ENCODE measurements around the gene RTN4. TPM values are rescaled to one million over a fixed set of nuclear protein-coding genes. Genes with fewer than 3 reads are reported as not detected.

RTN4 gene
- total and polyA plus RNA-seq, 7 donors, result 168 to 542 (median 289) TPM

DNA sequence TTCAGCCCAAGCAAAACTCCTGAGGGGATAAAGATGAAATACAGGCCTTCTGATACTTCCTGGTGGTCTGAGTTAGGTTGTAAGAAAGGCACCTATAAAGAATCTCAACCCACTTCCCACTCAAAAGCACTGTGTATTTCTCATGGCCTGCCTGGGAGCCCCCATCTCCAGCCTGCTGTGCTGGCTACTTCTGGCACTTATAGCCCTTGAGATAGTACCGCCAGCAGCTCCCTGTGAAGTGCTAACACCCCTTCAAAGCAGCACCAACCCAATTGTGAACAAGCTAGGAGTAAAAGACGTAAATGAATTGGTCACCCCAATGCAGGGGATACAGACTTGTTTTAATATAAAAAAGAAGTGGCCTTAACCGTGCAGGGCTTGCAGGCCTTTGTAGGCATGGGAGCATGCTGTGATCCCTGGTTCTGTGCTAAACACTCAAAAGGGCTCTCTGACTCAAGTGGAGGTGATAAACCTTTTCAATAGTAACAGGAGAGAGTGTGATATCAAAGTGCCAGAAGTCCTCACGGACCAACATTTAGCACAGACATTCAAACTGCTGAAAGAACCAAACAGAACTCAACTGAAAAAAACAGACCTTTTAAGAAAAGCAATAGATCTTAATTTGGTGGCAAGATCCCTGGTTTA, 80.8 kb downstream of the RTN4 start:
- TF ChIP-seq, protein P1, sequence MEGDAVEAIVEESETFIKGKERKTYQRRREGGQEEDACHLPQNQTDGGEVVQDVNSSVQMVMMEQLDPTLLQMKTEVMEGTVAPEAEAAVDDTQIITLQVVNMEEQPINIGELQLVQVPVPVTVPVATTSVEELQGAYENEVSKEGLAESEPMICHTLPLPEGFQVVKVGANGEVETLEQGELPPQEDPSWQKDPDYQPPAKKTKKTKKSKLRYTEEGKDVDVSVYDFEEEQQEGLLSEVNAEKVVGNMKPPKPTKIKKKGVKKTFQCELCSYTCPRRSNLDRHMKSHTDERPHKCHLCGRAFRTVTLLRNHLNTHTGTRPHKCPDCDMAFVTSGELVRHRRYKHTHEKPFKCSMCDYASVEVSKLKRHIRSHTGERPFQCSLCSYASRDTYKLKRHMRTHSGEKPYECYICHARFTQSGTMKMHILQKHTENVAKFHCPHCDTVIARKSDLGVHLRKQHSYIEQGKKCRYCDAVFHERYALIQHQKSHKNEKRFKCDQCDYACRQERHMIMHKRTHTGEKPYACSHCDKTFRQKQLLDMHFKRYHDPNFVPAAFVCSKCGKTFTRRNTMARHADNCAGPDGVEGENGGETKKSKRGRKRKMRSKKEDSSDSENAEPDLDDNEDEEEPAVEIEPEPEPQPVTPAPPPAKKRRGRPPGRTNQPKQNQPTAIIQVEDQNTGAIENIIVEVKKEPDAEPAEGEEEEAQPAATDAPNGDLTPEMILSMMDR (IDR thresholded peaks at IDR 0.05), result no peak
- H3K27ac ChIP-seq, result peak overlapping the region; percentile 95
- ATAC-seq (peak in 1 of 4 donors; percentile 30), DNase-seq (no peak)
- intact Hi-C loops (cut with DNase I), result no loop called here
- 44 to 61% (median 46%) methylated on average over 4 of the region's 4 CpGs for WGBS, 3 donors
- no peak overlapping the region for H3K4me3 ChIP-seq
- peaks cover 71% of the 10 kb centered on the region for H3K4me1 ChIP-seq
- peaks cover 0 to 23% of the 10 kb centered on the region in 2 donors for H3K36me3 ChIP-seq (ENCODE audit: insufficient read depth in 1 of 2, low read depth in 1 of 2)
- H3K9me3 ChIP-seq, result no peaks in the 10 kb centered on the region
- no peaks in the 10 kb centered on the region for H3K27me3 ChIP-seq (ENCODE audit: insufficient read depth in 3 of 3, low read length in 2 of 3)

- TF ChIP-seq, protein P1 (IDR thresholded peaks at IDR 0.05), result no peak
- WGBS, 3 donors, result 15 to 34% (median 29%) methylated on average over 10 of the region's 10 CpGs
- ATAC-seq (peak; percentile 87 to 93 (median 88)), DNase-seq (peak; percentile 41 to 67)
- peak overlapping the region; percentile 95 for H3K27ac ChIP-seq
- H3K4me3 ChIP-seq, result peak overlapping the region; percentile 16
- no peaks in the 10 kb centered on the region for H3K27me3 ChIP-seq (ENCODE audit: insufficient read depth in 3 of 3, low read length in 2 of 3)
- peaks cover 0 to 23% of the 10 kb centered on the region in 2 donors for H3K36me3 ChIP-seq (ENCODE audit: insufficient read depth in 1 of 2, low read depth in 1 of 2)
- no peaks in the 10 kb centered on the region for H3K9me3 ChIP-seq
- intact Hi-C loops (cut with DNase I), result loop anchor here in 1 of 2 donors (1.0 kb wide), 1 partner anchor 22 kb away; no protein-coding TSS in a partner anchor
- H3K4me1 ChIP-seq, result peaks cover 64% of the 10 kb centered on the region
These were observed 81.6 kb downstream of the RTN4 start for GRCh38 chr2:54968561-54969218.

DNA sequence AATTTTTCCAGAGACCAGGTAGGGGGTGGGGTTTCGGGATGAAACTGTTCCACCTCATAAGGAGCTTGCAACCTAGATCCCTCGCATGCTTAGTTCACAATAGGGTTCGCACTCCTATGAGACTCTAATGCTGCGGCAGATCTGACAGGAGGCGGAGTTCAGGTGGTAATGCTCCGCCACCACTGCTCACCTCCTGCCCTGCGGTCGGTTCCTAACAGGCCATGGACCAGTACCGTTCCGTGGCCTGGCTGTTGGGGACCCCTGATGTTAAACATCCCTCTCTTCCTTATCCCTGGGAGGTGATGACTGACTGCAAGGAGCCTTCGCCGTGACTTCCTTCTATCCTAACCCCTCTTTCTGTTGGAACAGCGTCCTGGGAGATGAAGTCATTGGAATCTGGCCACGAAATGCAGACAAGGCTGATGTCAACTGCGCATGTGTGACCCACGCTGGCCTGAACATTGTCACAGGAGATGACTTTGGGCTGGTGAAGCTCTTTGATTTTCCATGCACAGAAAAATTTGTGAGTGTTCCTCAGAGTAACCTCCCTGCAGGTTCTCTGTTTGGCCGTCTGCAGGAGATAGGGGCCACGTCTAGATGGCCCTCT, 82.4 kb downstream of the RTN4 start:
- H3K27me3 ChIP-seq (ENCODE audit: insufficient read depth in 3 of 3, low read length in 2 of 3), result no peaks in the 10 kb centered on the region
- intact Hi-C loops (cut with DNase I), result loop anchor here in 1 of 2 donors (1.0 kb wide), 1 partner anchor 22 kb away; no protein-coding TSS in a partner anchor
- peaks cover 62% of the 10 kb centered on the region for H3K4me1 ChIP-seq
- H3K9me3 ChIP-seq, result no peaks in the 10 kb centered on the region
- H3K27ac ChIP-seq, result peak overlapping the region; percentile 95
- 71 to 82% (median 79%) methylated on average over 18 of the region's 18 CpGs for WGBS, 3 donors
- DNase-seq (no peak), ATAC-seq (peak; percentile 0 to 43 (median 26))
- TF ChIP-seq, protein P1 (IDR thresholded peaks at IDR 0.05), result no peak
- peaks cover 0 to 23% of the 10 kb centered on the region in 2 donors for H3K36me3 ChIP-seq (ENCODE audit: insufficient read depth in 1 of 2, low read depth in 1 of 2)
- H3K4me3 ChIP-seq, result peak overlapping the region; percentile 16

DNA sequence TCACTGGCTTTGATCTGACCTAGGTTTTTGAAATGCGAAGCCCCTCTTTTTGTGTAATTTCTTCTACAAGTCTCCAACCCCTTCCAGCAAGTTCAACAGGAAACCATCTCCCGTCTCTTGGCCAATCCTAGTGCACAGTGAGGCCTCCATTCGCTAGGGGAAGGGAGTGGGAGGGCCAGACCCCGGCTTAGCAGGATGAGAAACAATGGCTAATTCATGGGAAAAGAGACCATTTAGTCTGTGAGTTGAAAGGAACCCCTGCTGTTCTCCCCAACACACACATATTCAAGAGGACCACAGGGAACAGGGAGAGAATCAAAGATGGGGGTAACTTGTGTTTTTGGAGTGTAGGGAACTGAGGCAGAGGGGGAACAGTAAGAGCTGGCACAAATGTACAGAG, 83.0 kb downstream of the RTN4 start:
- 75 to 81% (median 78%) methylated on average over 4 of the region's 4 CpGs for WGBS, 3 donors
- DNase-seq (no peak), ATAC-seq (no peak)
- peaks cover 0 to 20% of the 10 kb centered on the region in 2 donors for H3K36me3 ChIP-seq (ENCODE audit: insufficient read depth in 1 of 2, low read depth in 1 of 2)
- no peak overlapping the region for H3K4me3 ChIP-seq
- H3K4me1 ChIP-seq, result peaks cover 57% of the 10 kb centered on the region
- H3K27ac ChIP-seq, result peak overlapping the region; percentile 95
- TF ChIP-seq, protein P1 (IDR thresholded peaks at IDR 0.05), result no peak
- intact Hi-C loops (cut with DNase I), result no loop called here
- no peaks in the 10 kb centered on the region for H3K27me3 ChIP-seq (ENCODE audit: insufficient read depth in 3 of 3, low read length in 2 of 3)
- no peaks in the 10 kb centered on the region for H3K9me3 ChIP-seq
